H54 (cell line): Measurements from ENCODE around the gene CELF1.

Experiments
- DNase-seq: peaks from one replicate; pipeline ENCODE4 v3.0.0; 2011; ENCODE audit warnings: low spot score, mixed read lengths; ENCODE audit not compliant: insufficient read length
- FAIRE-seq: peaks from 3 replicates; lab custom pipeline; 2011; peaks lifted over from hg19 to GRCh38; lab: Jason Lieb, UNC
- POLR2A ChIP-seq: IDR thresholded peaks from 2 replicates; pipeline ENCODE4 v1.6.1; 2011; ENCODE audit warnings: low read depth, mild to moderate bottlenecking, low read length

CELF1 gene

GRCh38 chr11:47587723-47588326, 34.9 kb upstream of the CELF1 start:
- TF ChIP-seq POLR2A = no peak
- FAIRE-seq (no peak), DNase-seq (no peak)

DNA sequence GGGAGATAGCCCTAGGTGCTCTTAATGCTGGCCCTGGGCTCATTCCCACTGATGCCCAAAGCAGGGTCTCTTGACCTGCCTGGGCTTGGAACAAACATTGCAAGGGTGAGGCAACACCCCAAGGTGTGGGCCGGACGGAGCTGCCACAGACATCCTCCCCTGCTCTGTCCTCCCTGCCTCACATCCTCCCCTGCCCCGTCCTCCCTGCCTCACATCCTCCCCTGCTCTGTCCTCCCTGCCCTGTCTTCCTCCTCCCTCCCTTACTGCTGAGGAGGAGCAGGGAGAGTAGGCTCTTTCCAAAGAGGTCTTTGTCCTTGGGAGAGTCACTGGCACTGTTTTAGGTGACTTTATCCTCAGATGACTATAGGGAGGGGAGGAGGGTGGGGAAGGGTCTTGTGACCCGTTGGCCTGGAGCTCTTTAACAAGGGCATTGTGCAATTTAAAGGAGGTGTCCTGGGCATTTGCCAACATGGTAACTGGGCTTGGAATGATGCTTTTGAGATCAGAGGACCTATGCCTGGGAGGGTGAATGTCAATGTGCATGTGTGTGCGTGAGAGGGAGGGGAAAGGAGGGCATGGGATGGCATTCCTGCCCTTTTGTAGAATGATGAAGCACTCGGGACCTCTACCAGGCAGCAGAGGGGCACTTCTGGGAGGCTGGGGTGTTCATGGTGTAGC, 34.2 kb upstream of the CELF1 start:
- no peak for TF ChIP-seq POLR2A
- FAIRE-seq = no peak

DNA sequence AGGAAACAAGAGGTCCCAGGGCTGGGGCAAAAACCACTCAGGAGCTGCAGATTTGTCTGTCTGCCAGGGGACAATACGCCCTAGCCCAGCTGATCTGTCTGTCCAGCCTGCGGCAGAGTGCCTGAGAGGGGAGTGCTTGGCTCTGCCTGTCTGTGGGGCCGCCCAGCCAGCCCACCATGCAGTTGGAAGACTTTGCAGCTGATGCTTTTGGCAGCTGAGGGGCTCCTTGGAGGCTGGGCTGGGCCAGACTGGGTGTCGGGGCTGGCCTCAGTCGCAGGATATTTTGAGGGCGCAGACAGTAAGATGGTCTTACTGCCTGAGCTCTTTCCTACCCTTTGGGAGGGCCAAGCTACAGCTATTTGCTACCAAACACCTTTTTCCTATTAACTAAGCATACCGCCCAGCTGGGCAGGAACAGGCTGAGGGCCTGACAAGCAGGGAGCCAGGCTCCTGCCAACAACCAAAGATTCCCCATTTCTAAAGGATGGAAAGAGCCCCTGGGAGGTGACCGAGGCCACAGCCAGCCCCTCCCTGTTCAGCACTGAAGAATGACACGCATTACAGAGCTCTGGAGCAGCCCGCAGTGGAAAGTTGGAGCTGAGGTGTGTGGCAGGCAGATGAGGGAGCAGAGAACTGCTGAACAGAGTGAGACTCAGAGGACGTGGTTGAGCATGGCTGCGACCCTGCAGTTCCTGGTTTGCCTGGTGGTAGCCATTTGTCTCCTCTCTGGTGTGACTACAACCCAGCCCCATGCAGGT, 33.3 kb upstream of the CELF1 start, which contains the start of gene FAM180B:
TSS of gene FAM180B (plus strand) at position 581 of the 758 bp plus-strand sequence. CDS start at position 672, 91 bp downstream.
- FAIRE-seq (no peak), DNase-seq (no peak)
- no peak for TF ChIP-seq POLR2A

More for the DNA sequence above, 34.2 kb upstream of the CELF1 start:
- DNase-seq = no peak

- DNase-seq = no peak
- no peak for FAIRE-seq
Observed at GRCh38 chr11:47583844-47584243, 30.9 kb upstream of the CELF1 start.

DNA sequence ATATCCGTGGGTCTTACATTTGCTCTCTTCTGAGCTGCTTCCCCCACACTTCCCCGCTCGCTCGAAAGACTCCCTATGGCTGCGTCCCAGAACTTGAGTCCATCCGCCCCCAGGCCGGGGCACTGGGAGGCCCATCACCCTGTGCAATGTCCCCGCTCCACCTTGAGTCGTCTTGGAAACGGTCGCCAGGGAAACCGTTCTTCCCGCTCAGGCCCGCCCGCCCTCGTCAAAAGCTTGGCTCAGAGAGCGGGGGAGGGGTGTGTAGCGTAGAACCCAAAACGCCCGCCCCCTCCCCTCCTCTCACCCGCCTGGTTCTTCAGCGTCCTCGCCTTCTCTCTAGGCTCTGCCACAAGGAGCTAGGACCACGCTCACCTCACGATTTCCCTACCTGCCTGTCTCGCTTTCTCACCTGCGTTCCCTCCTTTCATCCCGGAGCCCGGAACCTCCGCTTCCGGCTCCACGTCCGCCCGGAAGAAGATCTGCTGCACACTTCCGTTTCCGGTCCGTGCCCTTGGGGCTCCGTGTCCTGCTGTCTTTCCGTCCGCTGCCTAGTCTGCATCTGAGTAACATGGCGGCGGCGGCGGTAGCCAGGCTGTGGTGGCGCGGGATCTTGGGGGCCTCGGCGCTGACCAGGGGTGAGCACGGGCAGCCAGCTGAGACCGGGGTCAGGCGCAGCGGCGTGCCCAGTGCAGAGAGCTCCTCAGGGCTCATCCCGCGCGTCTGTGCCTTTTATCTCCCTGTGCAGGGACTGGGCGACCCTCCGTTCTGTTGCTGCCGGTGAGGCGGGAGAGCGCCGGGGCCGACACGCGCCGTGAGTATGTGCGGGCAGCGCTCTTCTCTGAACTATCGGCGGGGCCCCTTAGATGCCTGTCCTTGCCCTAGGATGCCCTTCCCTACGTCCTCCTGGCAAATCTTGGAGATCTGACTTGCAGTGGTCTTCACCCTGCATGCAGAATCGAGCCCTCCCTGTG, 25.9 kb upstream of the CELF1 start, which contains the start of the genes KBTBD4 and NDUFS3:
TSS of gene KBTBD4 (minus strand) at position 447 of the 971 bp plus-strand sequence. CDS start at position 428, 19 bp downstream.
TSS of gene NDUFS3 (plus strand) at position 551 of the 971 bp plus-strand sequence. CDS start at position 569, 18 bp downstream.
- no peak for FAIRE-seq
- peak; percentile 86 for TF ChIP-seq POLR2A
- peak; percentile 85 for DNase-seq

More at GRCh38 chr11:47583844-47584243, 30.9 kb upstream of the CELF1 start:
- TF ChIP-seq POLR2A = no peak

GRCh38 chr11:47577460-47578041, 24.6 kb upstream of the CELF1 start:
- DNase-seq = no peak
- FAIRE-seq = no peak
- no peak for TF ChIP-seq POLR2A

DNA sequence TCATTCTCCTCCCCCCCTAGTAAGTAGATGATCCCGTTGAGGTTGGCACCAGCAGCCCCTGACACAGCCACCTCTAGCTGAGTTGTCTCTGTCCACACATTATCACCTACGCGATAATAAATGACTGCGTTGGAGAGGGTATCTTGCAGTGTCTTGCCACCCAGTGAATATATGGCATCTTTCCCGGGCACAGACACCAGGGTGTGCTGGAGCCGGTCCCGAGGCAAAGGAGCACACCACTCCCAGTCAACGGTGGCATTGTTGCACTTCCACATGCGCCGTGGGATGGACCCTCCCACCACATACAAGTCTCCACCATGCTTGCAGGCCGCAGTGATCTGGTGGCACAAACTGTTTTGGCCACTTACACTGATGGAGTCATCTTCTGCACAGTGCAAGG, 20.4 kb upstream of the CELF1 start:
- DNase-seq (no peak), FAIRE-seq (no peak)
- TF ChIP-seq POLR2A = no peak

DNA sequence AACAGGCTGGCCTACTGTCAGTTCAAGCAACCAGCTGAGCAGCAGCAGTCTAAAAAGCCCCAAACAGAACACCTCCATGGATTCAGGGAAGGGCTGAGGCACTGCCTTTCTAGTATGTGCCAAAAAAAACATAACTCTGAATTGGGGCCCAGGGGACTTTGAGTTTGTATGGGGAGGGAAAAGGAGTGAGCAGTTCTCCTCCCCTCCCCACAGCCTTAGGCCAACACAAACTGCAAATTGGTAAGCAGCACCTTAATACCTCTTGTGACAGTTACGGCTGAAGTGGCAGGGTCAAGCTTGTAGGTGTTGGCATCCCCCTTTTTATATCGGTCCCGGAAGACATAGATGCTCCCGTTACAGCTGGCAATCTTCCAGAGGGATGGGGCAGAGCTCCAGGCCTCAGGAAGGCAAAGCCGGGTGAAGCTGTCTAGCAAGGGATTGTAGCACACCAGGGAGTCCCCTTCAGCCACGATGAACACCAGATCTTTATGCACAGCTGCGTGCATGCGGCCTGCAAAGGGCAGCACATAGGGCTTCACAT, 19.9 kb upstream of the CELF1 start:
- FAIRE-seq (no peak), DNase-seq (no peak)
- no peak for TF ChIP-seq POLR2A

DNA sequence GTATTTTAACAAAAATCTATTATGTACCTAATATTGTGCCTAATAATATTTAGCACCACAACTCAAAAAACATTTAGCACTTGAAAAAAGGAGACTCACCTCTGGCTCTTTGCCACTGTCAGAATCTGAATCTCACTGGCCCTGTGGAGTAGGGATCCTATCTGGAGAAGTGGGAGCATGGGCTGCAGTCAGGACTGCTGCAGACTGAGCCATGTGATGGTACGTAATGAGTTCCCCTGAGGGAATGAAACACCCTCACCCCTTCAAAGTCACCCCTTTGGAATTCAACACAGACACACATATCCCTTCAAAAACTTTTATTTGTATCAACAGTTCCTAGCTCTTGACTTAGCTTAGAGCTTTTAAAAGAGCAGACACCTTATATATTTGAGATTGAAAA, 19.0 kb upstream of the CELF1 start:
- FAIRE-seq (no peak), DNase-seq (peak; percentile 60)
- no peak for TF ChIP-seq POLR2A

GRCh38 chr11:47571357-47571729, 18.4 kb upstream of the CELF1 start:
- no peak for TF ChIP-seq POLR2A
- DNase-seq (no peak), FAIRE-seq (no peak)

DNA sequence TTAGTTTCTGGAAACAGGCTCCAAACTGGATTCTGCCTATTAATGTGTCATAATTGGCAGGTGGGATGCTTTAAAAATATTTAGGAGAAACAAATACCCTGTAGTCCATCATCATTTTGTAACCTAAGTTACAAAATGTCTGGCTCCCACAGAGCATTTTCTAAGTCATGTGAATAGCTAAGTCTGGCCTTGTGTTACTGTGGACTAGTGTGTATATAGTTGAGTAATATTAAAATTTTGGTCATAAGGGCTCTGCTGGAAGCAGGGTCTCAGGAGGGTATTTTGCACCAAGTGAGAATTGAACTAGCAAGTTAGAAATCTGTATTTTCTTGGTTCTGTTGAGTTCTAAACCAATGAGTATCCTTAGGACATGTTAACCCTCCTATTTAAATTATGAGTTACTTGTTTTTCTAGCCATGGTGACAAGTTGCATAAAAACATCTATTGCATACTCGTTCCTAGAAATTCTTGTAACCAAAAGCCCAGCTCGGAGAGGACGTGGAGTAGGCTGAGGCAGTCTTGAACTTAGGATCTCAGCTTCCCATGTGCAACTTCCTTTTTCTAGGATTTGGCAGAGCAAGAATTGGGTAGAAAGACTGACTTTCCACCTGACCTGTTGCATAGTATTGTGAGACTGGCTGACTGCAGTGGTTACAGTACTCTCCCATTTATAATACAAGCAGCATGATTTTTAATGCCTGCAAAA, 17.9 kb upstream of the CELF1 start:
- FAIRE-seq = no peak
- TF ChIP-seq POLR2A = no peak

GRCh38 chr11:47569646-47570045, 16.7 kb upstream of the CELF1 start:
- FAIRE-seq = no peak
- DNase-seq = no peak
- no peak for TF ChIP-seq POLR2A

More for the DNA sequence above, 17.9 kb upstream of the CELF1 start:
- DNase-seq = no peak
